ENCODE data around the gene CFAP92. TPM values are rescaled to one million over a fixed set of nuclear protein-coding genes. Genes with fewer than 3 reads are reported as not detected.

The CFAP92 gene
- total and polyA plus RNA-seq, 4 donors: 0.05 to 0.25 (median 0.06) TPM; not detected in 1

GRCh38 chr3:129032716-129033115 lies 38.8 kb upstream of the CFAP92 start:
- H3K4me3 ChIP-seq (ENCODE audit: low read depth in 1 of 3, low read length in 3 of 3): no peak overlapping the region

More at GRCh38 chr3:129032716-129033115, 38.8 kb upstream of the CFAP92 start:
- no peak overlapping the region for H3K27ac ChIP-seq (ENCODE audit: low read depth in 1 of 2, low read length in 2 of 2)
- peaks cover 0 to 6% (median 0%) of the 10 kb centered on the region in 4 donors for H3K9me3 ChIP-seq (ENCODE audit: control insufficient read depth in 4 of 4, low read length in 3 of 4)
- 94% methylated on average over 14 of the region's 14 CpGs for WGBS
- H3K9ac ChIP-seq (ENCODE audit: low read depth in 1 of 2, low read length in 2 of 2): no peak overlapping the region
- H3K36me3 ChIP-seq (ENCODE audit: control insufficient read depth in 4 of 4, insufficient read depth in 3 of 4, low read depth in 1 of 4, low read length in 3 of 4): no peaks in the 10 kb centered on the region
- DNase-seq (ENCODE audit: low spot score): no peak
- peaks cover 0 to 7% (median 4%) of the 10 kb centered on the region in 4 donors for H3K4me1 ChIP-seq (ENCODE audit: control insufficient read depth in 4 of 4, insufficient read depth in 4 of 4, low read length in 3 of 4)
- no peaks in the 10 kb centered on the region for H3K27me3 ChIP-seq (ENCODE audit: control insufficient read depth in 4 of 4, insufficient read depth in 4 of 4, low read length in 3 of 4)
- TF ChIP-seq TAF1 (conservative IDR thresholded peaks at IDR 0.05): no peak
- TF ChIP-seq EGR1 (IDR thresholded peaks at IDR 0.05; ENCODE audit: low read depth in 2 of 2): no peak
- TF ChIP-seq GABPA (IDR thresholded peaks at IDR 0.05 in 1 of 2, conservative IDR thresholded peaks at IDR 0.05 in 1 of 2): no peak
- no peak for TF ChIP-seq CTCF (IDR thresholded peaks at IDR 0.05; ENCODE audit: low read depth, low read length, missing input control)
- no peak for TF ChIP-seq NR2F2 (IDR thresholded peaks at IDR 0.05)
- no peak for TF ChIP-seq ZBTB33 (IDR thresholded peaks at IDR 0.05)
- TF ChIP-seq RAD21 (IDR thresholded peaks at IDR 0.05): no peak
- TF ChIP-seq REST (IDR thresholded peaks at IDR 0.05): no peak
- no peak for TF ChIP-seq HNF4A (conservative IDR thresholded peaks at IDR 0.05)
- TF ChIP-seq FOXA2 (IDR thresholded peaks at IDR 0.05): no peak
- TF ChIP-seq RXRA (IDR thresholded peaks at IDR 0.05): no peak

Measured in liver (tissue), 9 donors.